ENCODE results near the gene SETD7.

The SETD7 gene

GRCh38 chr4:139508581-139509237 is 47.3 kb downstream of the SETD7 start:
- no peak for TF ChIP-seq CTCF (IDR thresholded peaks at IDR 0.05; ENCODE audit: extremely low read depth, missing control alignments)
- DNase-seq (ENCODE audit: low spot score), result no peak

GRCh38 chr4:139506774-139507173 is 49.2 kb downstream of the SETD7 start:
- no peak for DNase-seq (ENCODE audit: low spot score)
- TF ChIP-seq CTCF (IDR thresholded peaks at IDR 0.05; ENCODE audit: extremely low read depth, missing control alignments), result no peak

- no peak for TF ChIP-seq CTCF (IDR thresholded peaks at IDR 0.05; ENCODE audit: extremely low read depth, missing control alignments)
- no peak for DNase-seq (ENCODE audit: low spot score)
Measured at GRCh38 chr4:139503622-139504166, 52.3 kb downstream of the SETD7 start.

GRCh38 chr4:139501927-139502899 is 53.8 kb downstream of the SETD7 start:
- DNase-seq (ENCODE audit: low spot score), result no peak
- no peak for TF ChIP-seq CTCF (IDR thresholded peaks at IDR 0.05; ENCODE audit: extremely low read depth, missing control alignments)

GRCh38 chr4:139501527-139501926 is 54.5 kb downstream of the SETD7 start:
- TF ChIP-seq CTCF (IDR thresholded peaks at IDR 0.05; ENCODE audit: extremely low read depth, missing control alignments), result no peak
- no peak for DNase-seq (ENCODE audit: low spot score)

GRCh38 chr4:139501117-139501516 is 54.9 kb downstream of the SETD7 start:
- no peak for TF ChIP-seq CTCF (IDR thresholded peaks at IDR 0.05; ENCODE audit: extremely low read depth, missing control alignments)
- no peak for DNase-seq (ENCODE audit: low spot score)

GRCh38 chr4:139499186-139499585 is 56.8 kb downstream of the SETD7 start:
- no peak for TF ChIP-seq CTCF (IDR thresholded peaks at IDR 0.05; ENCODE audit: extremely low read depth, missing control alignments)
- DNase-seq (ENCODE audit: low spot score), result no peak

Measured in GM20000 (cell line).